PC-9 (cell line): ENCODE results near the gene TCL1B. TPM values are rescaled to one million over a fixed set of nuclear protein-coding genes. Genes with fewer than 3 reads are reported as not detected.
"Not testable (repeated sequence)": the region's sequence is repeated elsewhere in the genome, so short reads cannot be mapped to it uniquely, and the experiment has no call there.

Experiments used
- BruUV-seq: library from RNA; stranded (reverse); fragments of 400-500 nt; replicated peaks from 2 replicates; lab custom pipeline; 2021; lab: Mats Ljungman, UMichigan
- CTCF ChIA-PET: fragments of 300-600 bp; sonication (Branson Sonifier 250); formaldehyde crosslinking; loops from one replicate; lab custom pipeline; 2022; ENCODE audit warnings: antibody characterized with exemption; lab: Charles Lee
- POLR2A ChIA-PET: fragments of 300-600 bp; sonication (Branson Sonifier 250); formaldehyde crosslinking; loops from one replicate; lab custom pipeline; 2022; ENCODE audit warnings: antibody characterized with exemption; ENCODE audit not compliant: unreplicated experiment; lab: Charles Lee
- DNase-seq, 2 experiments: peaks; one replicate each; pipeline versions ENCODE4 v3.0.0 to v3.0.0-alpha.2; 2015 to 2022; ENCODE audit warnings: mixed read lengths in 1 of 2
- H2AFZ ChIP-seq: fragments of 200-600 bp; sonication (generic); 2 replicates; pipeline ENCODE4 v1.8.1; 2017; ENCODE audit warnings: antibody characterized with exemption
- H3F3A ChIP-seq: fragments of 200-600 bp; sonication (generic); 2 replicates; pipeline ENCODE4 v1.8.1; 2017; ENCODE audit warnings: antibody characterized with exemption, mild to moderate bottlenecking, low read depth; ENCODE audit not compliant: insufficient read depth
- H3K27ac ChIP-seq: fragments of 200-600 bp; sonication (generic); 2 replicates; pipeline ENCODE4 v1.6.1; 2016; ENCODE audit warnings: mixed run types
- H3K27me3 ChIP-seq: fragments of 200-600 bp; sonication (generic); 2 replicates; pipeline ENCODE4 v1.6.1; 2016; ENCODE audit warnings: low read depth, mixed run types; ENCODE audit not compliant: insufficient read depth
- H3K36me3 ChIP-seq: fragments of 200-600 bp; sonication (generic); 2 replicates; pipeline ENCODE4 v1.6.1; 2016; ENCODE audit warnings: low read depth, mixed run types
- H3K4me1 ChIP-seq: fragments of 200-600 bp; sonication (generic); replicated peaks from 2 replicates; pipeline ENCODE4 v1.6.1; 2016; ENCODE audit warnings: mixed run types; ENCODE audit not compliant: insufficient read depth
- H3K4me2 ChIP-seq: fragments of 200-600 bp; sonication (generic); 2 replicates; pipeline ENCODE4 v1.6.1; 2017; ENCODE audit warnings: mixed run types
- H3K4me3 ChIP-seq: fragments of 200-600 bp; sonication (generic); 2 replicates; pipeline ENCODE4 v1.6.1; 2016; ENCODE audit warnings: mixed run types
- H3K79me2 ChIP-seq: fragments of 200-600 bp; sonication (generic); 2 replicates; pipeline ENCODE4 v1.6.1; 2017; ENCODE audit warnings: low read depth, mixed run types
- H3K9me2 ChIP-seq: fragments of 200-600 bp; sonication (generic); 2 replicates; pipeline ENCODE4 v1.8.1; 2017; ENCODE audit warnings: mild to moderate bottlenecking; ENCODE audit not compliant: insufficient read depth
- H3K9me3 ChIP-seq: fragments of 200-600 bp; sonication (generic); 2 replicates; pipeline ENCODE4 v1.8.1; 2016; ENCODE audit warnings: low read depth; ENCODE audit not compliant: insufficient read depth
- H4K20me1 ChIP-seq: fragments of 200-600 bp; sonication (generic); 2 replicates; pipeline ENCODE4 v1.8.1; 2017; ENCODE audit not compliant: insufficient read depth
- CTCF ChIP-seq: fragments of 200-600 bp; sonication (generic); conservative IDR thresholded peaks from 2 replicates; pipeline ENCODE4 v1.6.1; 2017; ENCODE audit warnings: mixed run types, antibody characterized with exemption, mild to moderate bottlenecking, moderate library complexity
- EZH2 ChIP-seq: fragments of 200-600 bp; sonication (generic); IDR thresholded peaks from 2 replicates; pipeline ENCODE4 v1.8.0; 2017; ENCODE audit warnings: antibody characterized with exemption, low read depth
- intact Hi-C: fragments of 100-400 bp; cut with micrococcal nuclease; formaldehyde crosslinking; loops from one replicate; pipeline ENCODE4 v1.10.0; 2022; ENCODE audit not compliant: unreplicated experiment
- total RNA-seq: library from RNA; stranded (reverse); gene quantifications from 2 replicates; pipeline ENCODE4 v1.2.3, GENCODE V29; 2021

The TCL1B gene
- total RNA-seq, 1 experiment from 2014 or later: not detected

DNA sequence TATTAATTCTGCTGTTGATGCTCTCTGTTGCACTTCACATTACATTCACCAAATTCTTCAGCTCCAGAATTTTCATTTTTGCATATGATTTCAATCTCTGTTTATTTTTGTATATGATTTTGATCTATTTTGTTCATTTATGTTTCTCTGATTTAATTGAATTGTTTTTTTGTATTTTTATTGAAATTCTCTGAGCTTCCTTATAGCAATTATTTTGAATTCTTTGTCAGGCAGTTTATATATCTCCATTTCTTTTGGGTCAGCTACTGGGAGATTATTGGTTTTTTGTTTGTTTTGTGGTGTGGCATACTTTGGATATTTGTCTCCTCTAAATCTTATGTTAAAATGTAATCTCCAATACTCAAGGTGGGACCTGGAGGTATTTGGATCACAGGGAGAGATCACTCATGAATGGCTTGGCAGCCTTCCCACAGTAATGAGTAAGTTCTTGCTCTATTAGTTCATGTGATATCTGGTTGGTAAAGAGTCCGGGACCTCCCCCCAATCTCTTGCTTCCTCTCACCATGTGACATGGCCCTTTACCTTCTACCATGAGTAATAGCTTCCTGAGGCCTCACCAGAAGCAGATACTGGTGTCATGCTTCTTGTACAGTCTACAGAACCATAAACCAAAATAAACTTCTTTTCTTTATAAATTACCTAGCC lies 36.4 kb downstream of the TCL1B start:
- no peak for TF ChIP-seq CTCF
- no peaks in the 10 kb centered on the region for H3K79me2 ChIP-seq
- H3K27ac ChIP-seq: no peak overlapping the region
- BruUV-seq: no TSS peak
- H3K36me3 ChIP-seq: no peaks in the 10 kb centered on the region
- no peaks in the 10 kb centered on the region for H3K9me3 ChIP-seq
- H3K27me3 ChIP-seq: no peaks in the 10 kb centered on the region
- H2AFZ ChIP-seq: no peak overlapping the region
- POLR2A ChIA-PET: no interaction called here
- DNase-seq: no peak
- no peaks in the 10 kb centered on the region for H4K20me1 ChIP-seq
- no peak overlapping the region for H3K4me3 ChIP-seq
- intact Hi-C loops: no loop called here
- H3K4me1 ChIP-seq: no peaks in the 10 kb centered on the region
- H3K9me2 ChIP-seq: no peaks in the 10 kb centered on the region
- CTCF ChIA-PET: no interaction called here
- no peak overlapping the region for H3K4me2 ChIP-seq
- no peaks in the 10 kb centered on the region for H3F3A ChIP-seq

- peaks cover 10% of the 10 kb centered on the region; the same call in 1 of the 2 replicates for H3K27me3 ChIP-seq
- H3F3A ChIP-seq: no peaks in the 10 kb centered on the region
- H3K9me2 ChIP-seq: no peaks in the 10 kb centered on the region
- H3K4me3 ChIP-seq: no peak overlapping the region
- H3K4me1 ChIP-seq: no peaks in the 10 kb centered on the region
- no peak overlapping the region for H3K4me2 ChIP-seq
- ChIA-PET POLR2A (no interaction called here), CTCF (no interaction called here)
- TF ChIP-seq CTCF: no peak
- TF ChIP-seq EZH2: no peak
- no TSS peak for BruUV-seq
- H4K20me1 ChIP-seq: no peaks in the 10 kb centered on the region
- DNase-seq: no peak
- intact Hi-C loops: no loop called here
- H2AFZ ChIP-seq: no peak overlapping the region
- H3K36me3 ChIP-seq: no peaks in the 10 kb centered on the region
- no peak overlapping the region for H3K27ac ChIP-seq
- H3K79me2 ChIP-seq: no peaks in the 10 kb centered on the region
- H3K9me3 ChIP-seq: no peaks in the 10 kb centered on the region
Measured at GRCh38 chr14:95725685-95726336, 39.6 kb downstream of the TCL1B start.

GRCh38 chr14:95727056-95727700 lies 41.0 kb downstream of the TCL1B start:
- ChIA-PET POLR2A (no interaction called here), CTCF (no interaction called here)
- Histone ChIP-seq H3K4me1 (no peaks in the 10 kb centered on the region), H3K36me3 (no peaks in the 10 kb centered on the region), H3K4me2 (no peak overlapping the region), H3K4me3 (no peak overlapping the region), H3K9me2 (no peaks in the 10 kb centered on the region), H3K27me3 (peaks cover 10% of the 10 kb centered on the region; the same call in 1 of the 2 replicates), H3K27ac (no peak overlapping the region), H3K79me2 (no peaks in the 10 kb centered on the region), H4K20me1 (0 out of 2 replicates have a peak, but pooled peaks cover 3% of the 10 kb centered on the region), H3K9me3 (no peaks in the 10 kb centered on the region), H3F3A (no peaks in the 10 kb centered on the region), H2AFZ (no peak overlapping the region)
- BruUV-seq: no TSS peak
- no peak for TF ChIP-seq CTCF
- no peak for TF ChIP-seq EZH2
- intact Hi-C loops: no loop called here
- no peak for DNase-seq

GRCh38 chr14:95729402-95730028 lies 43.3 kb downstream of the TCL1B start:
- H3K36me3 ChIP-seq, H3K27ac ChIP-seq, H3K27me3 ChIP-seq, POLR2A ChIA-PET, H2AFZ ChIP-seq, DNase-seq, H3K4me2 ChIP-seq, BruUV-seq, H3K4me3 ChIP-seq, H3F3A ChIP-seq, H3K79me2 ChIP-seq, H3K9me3 ChIP-seq, H3K4me1 ChIP-seq, CTCF ChIA-PET, H4K20me1 ChIP-seq, H3K9me2 ChIP-seq, intact Hi-C loops: not testable (repeated sequence)
